Effector memory CD8-positive, alpha-beta T cell (primary cell): ENCODE measurements around the gene LGALS3.

Experiments
- ATAC-seq: fragments of 150-1000 bp; cut with Tn5 transposase; replicated peaks from 2 replicates; pipeline ENCODE4 v1.10.0; 2021; ENCODE audit warnings: mild to moderate bottlenecking, moderate library complexity
- DNase-seq, 3 experiments: peaks; one replicate each; pipeline ENCODE4 v3.0.0; 2021
- H3K27ac Mint-ChIP-seq, 2 donors: one replicate each; pipeline ENCODE4 v1.8.0; 2022; ENCODE audit warnings: mild to moderate bottlenecking in 2 of 2, mixed read lengths in 2 of 2, moderate library complexity in 2 of 2
- H3K27me3 Mint-ChIP-seq, 2 donors: one replicate each; pipeline ENCODE4 v1.8.0; 2022; ENCODE audit warnings: mixed read lengths in 2 of 2
- H3K36me3 Mint-ChIP-seq: one replicate; pipeline ENCODE4 v1.8.0; 2022; ENCODE audit warnings: mild to moderate bottlenecking, moderate library complexity, mixed read lengths; ENCODE audit not compliant: insufficient read depth
- H3K4me1 Mint-ChIP-seq, 2 donors: one replicate each; pipeline ENCODE4 v1.8.0; 2022; ENCODE audit warnings: low read depth in 2 of 2, mixed read lengths in 2 of 2
- H3K4me3 Mint-ChIP-seq, 2 donors: one replicate each; pipeline ENCODE4 v1.8.0; 2022; ENCODE audit warnings: mild to moderate bottlenecking in 2 of 2, mixed read lengths in 2 of 2, moderate library complexity in 2 of 2
- H3K9me3 Mint-ChIP-seq, 2 donors: one replicate each; pipeline ENCODE4 v1.8.0; 2022; ENCODE audit warnings: mixed read lengths in 2 of 2

LGALS3 gene

GRCh38 chr14:55103005-55103640, 25.9 kb upstream of the LGALS3 start:
- ATAC-seq (peak; percentile 63), DNase-seq (peak; percentile 43 to 55 (median 44))
- Mint-ChIP-seq H3K4me3 (peak overlapping the region; percentile 70 to 80), H3K9me3 (no peaks in the 10 kb centered on the region), H3K27me3 (no peaks in the 10 kb centered on the region), H3K36me3 (peaks cover 12% of the 10 kb centered on the region), H3K27ac (peak overlapping the region; percentile 98 to 99), H3K4me1 (peaks cover 42 to 47% of the 10 kb centered on the region in 2 donors)

DNA sequence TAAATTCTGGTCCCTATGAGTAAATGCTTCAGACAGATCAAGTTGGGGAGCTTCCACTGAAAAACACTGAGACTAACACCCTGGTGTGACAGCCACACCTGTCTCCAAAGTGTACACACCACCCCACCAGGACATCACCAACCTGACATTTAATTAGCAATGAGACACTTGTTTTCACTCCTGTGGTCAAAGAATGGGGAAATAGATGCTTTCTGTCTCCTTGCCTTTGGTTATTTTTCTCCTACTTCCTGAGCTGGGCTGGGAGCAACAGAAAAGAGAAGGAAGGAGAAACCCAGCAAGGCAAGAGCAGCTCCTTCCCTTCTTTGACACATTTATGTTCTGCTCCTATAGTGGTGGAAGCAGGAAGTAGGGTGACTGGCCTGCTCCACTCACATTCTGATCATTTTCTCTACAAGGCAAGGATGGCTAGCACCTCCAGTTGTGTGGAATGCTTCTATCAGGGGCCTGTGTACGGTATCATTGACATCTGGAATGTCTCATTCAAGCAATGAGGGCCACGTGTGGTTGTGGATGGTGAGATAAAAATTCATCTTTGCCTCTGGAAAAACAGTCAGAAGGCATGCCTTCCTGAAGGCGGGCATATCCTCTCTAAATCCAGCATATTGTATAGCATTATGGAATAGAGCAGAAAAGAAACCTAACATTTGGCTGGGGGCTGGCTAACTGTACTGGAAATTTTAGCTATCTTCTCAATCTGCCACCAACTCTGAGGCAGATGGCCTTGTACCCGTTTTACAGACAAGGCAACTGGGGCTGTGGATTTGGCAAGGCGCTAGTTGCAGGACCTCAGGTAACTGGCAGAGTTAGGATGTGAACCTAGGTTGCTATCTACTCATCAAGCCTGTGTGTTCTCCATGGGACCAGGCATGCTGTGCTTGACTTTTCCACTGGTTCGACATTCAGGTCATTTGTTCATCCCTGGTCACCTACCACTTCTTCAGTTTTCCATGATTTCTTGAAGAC, 24.8 kb upstream of the LGALS3 start:
- H3K36me3 Mint-ChIP-seq, result peaks cover 7% of the 10 kb centered on the region
- ATAC-seq (no peak), DNase-seq (no peak)
- H3K27ac Mint-ChIP-seq, result peak overlapping the region; percentile 98 to 99
- H3K4me1 Mint-ChIP-seq, result peaks cover 37 to 42% of the 10 kb centered on the region in 2 donors
- H3K9me3 Mint-ChIP-seq, result no peaks in the 10 kb centered on the region
- peak overlapping the region in 1 of 2 donors; percentile 70 for H3K4me3 Mint-ChIP-seq
- no peaks in the 10 kb centered on the region for H3K27me3 Mint-ChIP-seq

DNA sequence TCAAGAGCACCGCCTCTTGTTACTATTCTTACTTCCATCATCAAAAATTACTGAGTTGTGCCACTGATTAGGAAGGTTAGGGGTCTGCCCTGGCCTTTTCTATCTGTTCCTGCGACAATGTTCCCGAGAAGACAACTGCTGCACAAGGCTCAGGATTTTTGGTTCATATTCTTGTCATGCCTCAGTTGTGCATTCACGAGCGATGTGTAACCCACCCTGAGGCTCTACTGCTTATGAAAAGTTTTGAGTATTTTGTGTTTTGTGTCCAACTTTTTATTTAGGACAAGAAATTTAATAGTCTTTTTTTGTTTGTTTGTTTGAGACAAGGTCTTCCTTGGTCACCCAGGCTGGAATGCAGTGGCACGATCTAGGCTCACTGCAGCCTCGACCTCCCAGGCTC, 23.1 kb upstream of the LGALS3 start:
- Mint-ChIP-seq H3K36me3 (peaks cover 7% of the 10 kb centered on the region), H3K9me3 (no peaks in the 10 kb centered on the region), H3K4me3 (no peak overlapping the region), H3K27ac (no peak overlapping the region), H3K27me3 (no peaks in the 10 kb centered on the region), H3K4me1 (peaks cover 31 to 38% of the 10 kb centered on the region in 2 donors)
- ATAC-seq, result no peak
- DNase-seq, result no peak

DNA sequence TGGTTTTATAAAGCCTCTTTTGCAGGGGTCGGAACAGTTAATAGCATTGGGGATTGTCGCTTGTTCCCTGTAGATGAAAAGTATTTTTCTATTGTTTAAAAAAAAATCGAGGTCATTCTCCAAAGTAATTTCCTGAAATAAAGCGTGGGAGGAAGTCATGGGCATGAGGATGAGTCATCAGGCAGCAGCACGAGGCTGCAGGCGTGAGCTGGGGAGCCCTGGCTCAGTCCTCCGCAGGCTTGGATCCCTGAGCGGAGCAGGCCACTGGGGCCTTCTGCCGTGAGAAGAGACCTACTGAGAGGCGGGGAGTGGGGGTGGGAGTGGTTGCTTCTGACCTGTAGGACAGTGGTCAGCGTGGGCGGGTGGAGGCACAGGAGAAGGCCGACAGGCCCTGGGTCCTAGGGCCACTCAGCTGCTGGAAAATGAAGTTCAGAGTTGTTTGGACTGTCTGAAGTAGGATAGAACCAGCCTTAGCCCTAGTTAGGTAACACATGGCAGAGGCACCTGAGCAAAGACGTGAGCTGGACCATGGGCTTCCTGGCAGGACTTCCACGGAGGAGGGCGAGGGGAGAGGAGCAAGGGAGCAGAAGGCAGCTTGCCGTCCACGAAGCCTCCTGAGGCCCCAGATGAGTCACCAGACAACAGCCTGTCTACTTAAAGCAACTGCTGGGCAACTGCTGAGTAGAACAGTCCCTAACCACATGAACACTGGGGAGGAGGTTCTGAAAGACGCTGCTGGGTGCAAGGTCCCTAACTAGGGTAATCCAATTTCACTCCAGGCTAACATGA, 21.1 kb upstream of the LGALS3 start:
- ATAC-seq (peak; percentile 82), DNase-seq (peak in 1 of 3 experiments; percentile 21)
- Mint-ChIP-seq H3K4me3 (peak overlapping the region; percentile 40 to 63), H3K27me3 (no peaks in the 10 kb centered on the region), H3K4me1 (peaks cover 19 to 23% of the 10 kb centered on the region in 2 donors), H3K9me3 (no peaks in the 10 kb centered on the region), H3K36me3 (peaks cover 3% of the 10 kb centered on the region), H3K27ac (peak overlapping the region; percentile 93 to 97)

DNA sequence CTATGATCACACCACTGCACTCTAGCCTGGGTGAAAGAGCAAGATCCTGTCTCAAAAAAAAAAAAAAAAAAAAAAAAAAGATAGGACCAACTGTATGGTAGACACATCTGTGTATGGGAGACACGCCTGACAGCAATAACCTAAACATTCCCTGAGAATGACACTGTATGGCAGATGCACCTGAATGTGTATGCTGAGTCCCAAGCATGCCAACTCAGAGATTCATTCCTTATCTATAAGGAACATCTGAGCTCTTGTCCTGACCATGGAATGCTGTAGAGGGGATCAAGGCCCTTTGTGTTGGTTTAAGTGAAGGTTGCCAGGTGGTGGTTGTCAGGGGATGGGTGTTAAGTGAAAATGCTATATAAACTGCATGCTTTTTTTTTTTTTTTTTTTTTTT, 19.2 kb upstream of the LGALS3 start:
- no peak for DNase-seq

DNA sequence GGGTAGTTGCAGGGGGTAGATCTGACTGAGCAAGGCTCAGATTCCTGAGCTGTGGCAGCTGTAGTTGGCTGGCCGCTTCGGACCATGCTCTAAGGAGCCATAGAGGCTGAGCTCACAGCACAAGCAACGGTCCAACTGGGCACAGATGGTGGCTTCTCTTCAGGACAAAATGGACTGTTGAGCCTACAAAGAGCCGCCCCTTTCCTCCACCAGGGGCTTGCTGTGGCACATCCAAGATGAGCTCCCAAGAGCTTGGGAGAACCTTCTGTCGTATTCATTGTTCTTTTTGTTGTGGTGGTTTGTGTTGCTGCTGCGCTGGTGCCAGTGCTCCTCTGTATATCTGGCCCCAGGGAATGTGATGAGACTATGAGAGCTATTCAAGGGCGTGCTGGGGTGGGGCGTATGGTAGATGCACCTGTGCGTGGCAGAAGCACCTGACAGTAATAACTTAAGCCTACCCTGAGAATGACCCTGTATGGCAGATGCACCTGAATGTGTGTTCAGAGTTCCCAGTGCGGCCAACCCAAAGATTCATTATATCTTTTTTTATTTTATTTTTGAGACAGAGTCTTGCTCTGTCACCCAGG, 17.8 kb upstream of the LGALS3 start:
- peak overlapping the region in 1 of 2 donors; percentile 29 for H3K27ac Mint-ChIP-seq
- no peak overlapping the region for H3K4me3 Mint-ChIP-seq
- H3K27me3 Mint-ChIP-seq, result peaks cover 0 to 8% of the 10 kb centered on the region in 2 donors
- no peaks in the 10 kb centered on the region for H3K9me3 Mint-ChIP-seq
- peaks cover 9 to 12% of the 10 kb centered on the region in 2 donors for H3K4me1 Mint-ChIP-seq
- DNase-seq, result no peak
- H3K36me3 Mint-ChIP-seq, result no peaks in the 10 kb centered on the region
- ATAC-seq, result no peak

More for the DNA sequence above, 19.2 kb upstream of the LGALS3 start:
- no peak overlapping the region for H3K4me3 Mint-ChIP-seq
- no peak for ATAC-seq
- no peak overlapping the region for H3K27ac Mint-ChIP-seq
- peaks cover 9 to 10% of the 10 kb centered on the region in 2 donors for H3K4me1 Mint-ChIP-seq
- H3K36me3 Mint-ChIP-seq, result no peaks in the 10 kb centered on the region
- H3K9me3 Mint-ChIP-seq, result no peaks in the 10 kb centered on the region
- peaks cover 0 to 8% of the 10 kb centered on the region in 2 donors for H3K27me3 Mint-ChIP-seq

GRCh38 chr14:55114720-55115119, 14.3 kb upstream of the LGALS3 start:
- no peaks in the 10 kb centered on the region for H3K36me3 Mint-ChIP-seq
- H3K9me3 Mint-ChIP-seq, result no peaks in the 10 kb centered on the region
- peaks cover 0 to 8% of the 10 kb centered on the region in 2 donors for H3K4me1 Mint-ChIP-seq
- H3K4me3 Mint-ChIP-seq, result no peak overlapping the region
- H3K27me3 Mint-ChIP-seq, result peaks cover 0 to 8% of the 10 kb centered on the region in 2 donors
- H3K27ac Mint-ChIP-seq, result no peak overlapping the region
- no peak for ATAC-seq
- DNase-seq, result no peak

- Mint-ChIP-seq H3K4me3 (no peak overlapping the region), H3K27me3 (peaks cover 0 to 8% of the 10 kb centered on the region in 2 donors), H3K27ac (peak overlapping the region in 1 of 2 donors; percentile 26), H3K4me1 (peaks cover 0 to 8% of the 10 kb centered on the region in 2 donors), H3K36me3 (no peaks in the 10 kb centered on the region), H3K9me3 (no peaks in the 10 kb centered on the region)
- ATAC-seq, result no peak
- DNase-seq, result no peak
These were observed 13.6 kb upstream of the LGALS3 start for GRCh38 chr14:55115460-55115859.

GRCh38 chr14:55115861-55116245, 13.2 kb upstream of the LGALS3 start:
- no peak for DNase-seq
- H3K4me1 Mint-ChIP-seq, result peaks cover under 1 to 9% of the 10 kb centered on the region in 2 donors
- ATAC-seq, result no peak
- H3K4me3 Mint-ChIP-seq, result no peak overlapping the region
- H3K27me3 Mint-ChIP-seq, result peaks cover 0 to 8% of the 10 kb centered on the region in 2 donors
- H3K9me3 Mint-ChIP-seq, result no peaks in the 10 kb centered on the region
- H3K36me3 Mint-ChIP-seq, result no peaks in the 10 kb centered on the region
- peak overlapping the region in 1 of 2 donors; percentile 26 for H3K27ac Mint-ChIP-seq

DNA sequence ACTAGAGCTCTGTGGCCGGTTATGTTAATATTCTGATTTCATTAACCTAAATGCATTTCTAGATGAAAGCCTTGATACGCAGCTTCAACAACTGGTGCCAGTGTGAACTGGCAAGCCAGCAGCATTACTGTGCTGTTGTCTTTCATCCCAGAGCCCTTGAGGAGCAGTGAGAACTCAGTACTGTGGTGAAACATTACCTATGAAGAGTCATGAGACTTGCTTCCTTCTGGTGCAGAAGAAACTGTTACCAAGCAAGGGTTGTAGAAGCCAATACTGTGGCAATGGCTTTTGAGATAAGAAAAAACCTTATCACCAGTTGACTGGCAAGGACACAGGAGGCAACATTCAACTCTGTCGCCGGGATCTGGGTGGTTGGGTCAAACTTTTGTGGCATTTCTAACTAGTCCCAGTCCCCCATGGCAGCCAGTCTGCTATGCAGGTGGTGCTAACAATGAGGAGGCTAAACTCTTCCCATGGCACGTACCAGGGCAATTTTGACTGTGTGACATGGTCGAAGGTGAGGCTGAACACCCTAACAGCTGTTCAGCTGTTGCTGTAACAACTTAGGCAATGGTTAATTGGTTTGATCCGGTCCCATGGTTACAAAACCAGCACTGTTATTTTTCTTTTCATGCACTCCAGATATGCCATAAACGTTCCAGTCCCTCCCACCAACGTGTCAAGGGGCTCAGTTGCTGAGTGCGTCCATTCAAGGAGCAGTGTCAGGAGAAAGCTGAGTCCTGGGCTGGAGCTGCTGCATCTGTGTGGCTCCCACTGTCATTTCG, 12.6 kb upstream of the LGALS3 start:
- H3K36me3 Mint-ChIP-seq, result no peaks in the 10 kb centered on the region

DNA sequence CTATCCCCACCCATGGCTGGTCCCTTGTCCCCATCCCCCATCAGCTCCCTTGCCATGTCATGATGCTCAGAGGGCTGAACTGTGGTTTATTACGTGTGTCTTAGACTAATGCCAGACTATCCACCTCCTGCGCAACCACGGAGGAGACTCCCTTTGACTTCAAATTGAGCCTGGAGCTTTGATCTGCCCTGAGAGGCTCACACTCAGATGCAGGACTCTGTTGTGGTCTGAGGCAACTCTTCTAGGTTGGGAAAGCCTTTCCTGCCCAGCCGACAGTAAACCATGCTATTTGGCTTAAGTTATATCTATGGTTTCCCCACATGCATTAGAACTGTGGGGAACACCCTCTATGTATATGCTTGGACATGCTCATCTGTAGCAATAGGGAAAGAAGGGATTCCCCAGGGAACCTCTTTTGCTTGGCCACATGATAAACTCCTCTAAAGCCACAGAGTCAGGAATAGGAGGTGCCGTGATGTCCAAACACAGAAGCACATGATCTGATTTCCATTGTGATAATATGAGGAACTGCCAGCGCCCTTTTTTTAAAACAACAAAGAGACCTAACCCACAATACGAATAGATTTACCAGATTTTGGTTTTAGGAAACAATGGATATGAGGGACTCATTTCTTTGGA, 11.1 kb upstream of the LGALS3 start:
- no peaks in the 10 kb centered on the region for H3K9me3 Mint-ChIP-seq
- H3K27ac Mint-ChIP-seq, result no peak overlapping the region
- H3K36me3 Mint-ChIP-seq, result no peaks in the 10 kb centered on the region
- no peak for DNase-seq
- peaks cover 0 to 8% of the 10 kb centered on the region in 2 donors for H3K27me3 Mint-ChIP-seq
- H3K4me1 Mint-ChIP-seq, result peaks cover 4 to 14% of the 10 kb centered on the region in 2 donors
- ATAC-seq, result no peak
- no peak overlapping the region for H3K4me3 Mint-ChIP-seq

More for the DNA sequence above, 12.6 kb upstream of the LGALS3 start:
- Mint-ChIP-seq H3K4me3 (no peak overlapping the region), H3K9me3 (no peaks in the 10 kb centered on the region), H3K27me3 (peaks cover 0 to 8% of the 10 kb centered on the region in 2 donors), H3K4me1 (peaks cover 4 to 14% of the 10 kb centered on the region in 2 donors), H3K27ac (no peak overlapping the region)
- no peak for DNase-seq
- no peak for ATAC-seq

DNA sequence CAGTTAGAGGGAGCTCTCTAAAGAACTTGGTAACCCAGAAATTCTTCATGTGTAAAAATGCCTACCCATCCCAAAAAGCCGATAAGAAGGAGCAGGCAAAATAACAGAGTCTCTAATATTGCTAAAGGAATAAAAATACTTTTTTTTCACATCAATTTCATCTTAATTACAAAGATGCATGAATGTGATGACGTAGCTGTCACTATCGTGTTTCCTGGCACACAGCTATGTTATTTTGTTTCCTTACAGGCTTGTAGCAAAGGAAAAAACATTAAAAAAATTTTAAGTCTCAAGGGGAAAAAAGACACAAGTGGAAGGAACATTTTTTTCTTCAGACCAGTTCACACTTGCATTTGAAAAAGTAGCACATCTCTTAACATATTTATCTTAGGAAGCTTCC, 10.3 kb upstream of the LGALS3 start:
- Mint-ChIP-seq H3K9me3 (no peaks in the 10 kb centered on the region), H3K36me3 (no peaks in the 10 kb centered on the region), H3K27ac (no peak overlapping the region), H3K4me3 (no peak overlapping the region), H3K4me1 (peaks cover 4 to 11% of the 10 kb centered on the region in 2 donors), H3K27me3 (peaks cover 0 to 1% of the 10 kb centered on the region in 2 donors)
- DNase-seq (no peak), ATAC-seq (no peak)
